DMS 273 treated with DMSO at 0.1 percent for 48 hours (cell line): ENCODE measurements around the gene SULT2A1.
A peak's percentile ranks its signal among the peaks of the same experiment; 100 is the strongest.
"Not testable (repeated sequence)": the region's sequence is repeated elsewhere in the genome, so short reads cannot be mapped to it uniquely, and the experiment has no call there.

ENCODE experiments used
- DNase-seq: peaks from one replicate; lab custom pipeline; 2025; lab: John Stamatoyannopoulos, UW

The SULT2A1 gene

GRCh38 chr19:47886010-47886559 lies at the start of gene SULT2A1:
Gene SULT2A1 (minus strand): TSS chr19:47886315. CDS start chr19:47886257, 58 bp downstream.
- DNase-seq: no peak

DNA sequence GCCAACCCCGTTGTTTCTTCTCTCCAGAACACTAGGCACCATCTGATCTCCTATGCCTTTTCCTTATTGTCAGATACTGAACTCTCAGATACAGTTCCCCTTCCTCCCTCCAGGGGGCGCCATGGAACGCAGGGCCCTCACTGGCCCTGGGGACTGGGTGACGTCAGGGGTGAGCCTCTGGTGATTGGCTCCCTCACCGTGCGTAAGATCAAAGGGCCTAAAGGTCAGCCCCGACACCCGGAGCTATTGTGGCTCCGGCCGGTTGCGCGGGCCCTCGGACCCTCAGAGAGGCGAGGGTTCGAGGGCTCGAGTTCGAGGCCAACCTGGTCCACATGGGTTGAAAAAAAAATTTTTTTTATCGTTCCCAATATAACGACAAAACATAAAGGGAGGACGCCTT lies 42.5 kb upstream of the SULT2A1 start:
- DNase-seq: not testable (repeated sequence)

DNA sequence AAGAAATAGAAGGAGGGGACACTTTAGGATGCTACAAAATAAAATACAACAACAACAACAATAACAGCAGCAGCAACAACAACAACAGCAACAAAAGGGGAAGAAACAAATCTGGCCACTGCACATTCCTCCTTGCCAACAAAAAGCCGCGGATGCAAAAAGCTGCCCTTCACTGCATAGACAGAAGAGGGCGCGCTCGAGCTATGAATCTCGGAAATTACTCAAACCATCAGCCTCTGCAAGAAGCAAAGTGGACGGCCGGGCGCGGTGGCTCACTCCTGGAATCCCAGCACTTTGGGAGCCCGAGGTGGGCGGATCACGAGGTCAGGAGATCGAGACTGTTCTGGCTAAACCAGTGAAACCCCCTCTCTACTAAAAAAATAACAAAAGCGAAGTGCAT lies 34.0 kb upstream of the SULT2A1 start:
- not testable (repeated sequence) for DNase-seq

GRCh38 chr19:47910191-47910590 lies 24.1 kb upstream of the SULT2A1 start:
- DNase-seq: not testable (repeated sequence)

GRCh38 chr19:47909350-47909749 lies 23.2 kb upstream of the SULT2A1 start:
- DNase-seq: not testable (repeated sequence)

GRCh38 chr19:47901370-47901769 lies 15.3 kb upstream of the SULT2A1 start:
- no peak for DNase-seq

GRCh38 chr19:47899335-47899734 lies 13.2 kb upstream of the SULT2A1 start:
- DNase-seq: no peak

GRCh38 chr19:47897861-47898260 lies 11.7 kb upstream of the SULT2A1 start:
- no peak for DNase-seq

DNA sequence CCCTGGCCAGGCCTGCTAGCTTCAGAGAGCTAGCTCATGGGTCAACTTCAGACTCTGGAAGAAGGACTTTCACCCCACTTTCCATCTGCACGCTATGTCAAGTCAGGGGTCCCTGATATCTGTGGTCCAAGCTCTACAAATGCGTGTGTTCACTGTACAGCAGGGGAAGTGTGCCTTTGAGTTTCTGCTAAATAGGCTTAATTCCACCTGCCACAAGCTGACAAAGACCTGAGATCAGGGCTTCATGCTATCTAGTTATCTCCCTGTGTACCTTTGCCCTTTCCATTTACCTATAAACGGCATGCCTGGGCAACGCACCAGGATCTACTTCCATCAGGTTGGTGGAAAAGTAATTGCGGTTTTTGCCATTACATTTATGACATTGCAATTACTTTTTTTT lies 10.7 kb upstream of the SULT2A1 start:
- no peak for DNase-seq

DNA sequence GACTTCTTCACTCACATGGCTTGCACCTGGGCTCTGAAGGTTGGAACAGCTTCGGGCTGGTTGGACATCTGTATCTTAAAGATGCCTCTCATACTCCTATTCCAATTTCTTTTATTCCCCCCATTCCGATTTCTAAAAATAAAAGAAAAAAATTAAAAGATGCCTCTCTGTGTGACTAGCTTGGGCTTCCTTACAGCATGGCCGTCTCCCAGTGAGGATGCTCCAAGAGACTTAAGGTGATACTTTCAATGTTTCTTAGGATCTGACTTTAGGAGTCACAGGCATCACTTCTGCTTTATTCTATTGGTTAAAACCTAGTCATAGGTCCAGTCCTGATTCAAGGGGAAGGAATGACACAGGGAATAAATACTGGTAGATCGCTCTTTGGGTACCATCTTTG lies 9.9 kb upstream of the SULT2A1 start:
- DNase-seq: no peak

DNA sequence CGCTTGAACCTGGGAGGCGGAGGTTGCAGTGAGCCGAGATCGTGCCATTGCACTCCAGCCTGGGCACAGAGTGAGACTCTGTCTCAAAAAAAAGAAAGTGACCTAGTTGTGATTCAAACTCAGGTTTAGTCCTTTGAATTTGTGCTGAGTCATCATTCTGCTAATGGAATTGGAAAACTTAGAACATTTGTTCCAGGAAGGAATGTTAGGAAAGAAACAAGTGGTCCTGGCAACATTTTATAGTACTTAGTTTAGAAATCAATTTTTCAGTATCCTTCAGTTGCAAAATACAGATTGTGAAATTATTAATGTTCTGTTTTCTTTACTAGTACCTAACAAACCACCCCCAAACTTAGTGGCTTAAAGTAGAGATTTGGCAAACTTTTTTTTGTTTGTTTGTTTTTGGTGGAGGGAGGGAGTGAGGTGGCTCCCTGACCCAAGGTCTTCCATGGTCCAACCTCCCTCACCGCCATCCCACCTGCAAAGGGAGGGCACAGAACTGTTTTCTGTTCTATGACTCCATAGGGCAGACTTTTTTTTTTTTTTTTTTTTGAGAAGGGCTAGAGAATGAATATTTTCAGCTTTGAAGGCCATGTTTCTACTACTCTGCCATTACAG lies 9.2 kb upstream of the SULT2A1 start:
- no peak for DNase-seq

GRCh38 chr19:47891923-47892666 lies 6.0 kb upstream of the SULT2A1 start:
- no peak for DNase-seq

GRCh38 chr19:47891622-47891922 lies 5.5 kb upstream of the SULT2A1 start:
- no peak for DNase-seq

- DNase-seq: no peak
Observed at GRCh38 chr19:47890865-47891621, 4.9 kb upstream of the SULT2A1 start.

DNA sequence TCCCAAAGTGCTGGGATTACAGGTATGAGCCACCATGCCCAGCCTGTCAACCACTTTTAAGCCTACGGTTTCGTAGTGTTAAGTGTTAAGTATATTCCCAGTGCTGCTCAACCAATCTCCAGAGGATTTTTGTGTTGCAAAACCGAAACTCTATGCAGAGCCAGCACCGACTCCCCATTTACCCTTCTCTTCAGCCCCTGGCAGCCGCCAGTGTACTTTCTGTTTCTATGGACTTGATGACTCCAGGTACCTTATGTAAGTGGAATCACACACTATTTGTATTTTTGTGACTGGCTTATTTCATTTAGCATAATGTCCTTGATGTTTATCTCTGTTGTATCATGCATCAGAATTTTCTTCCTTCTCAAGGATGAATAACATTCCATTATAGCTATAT lies 1.1 kb downstream of the SULT2A1 start:
- DNase-seq: no peak

- no peak for DNase-seq
Observed at GRCh38 chr19:47882890-47883289, 3.2 kb downstream of the SULT2A1 start.

GRCh38 chr19:47881757-47882156 lies 4.4 kb downstream of the SULT2A1 start:
- no peak for DNase-seq

DNA sequence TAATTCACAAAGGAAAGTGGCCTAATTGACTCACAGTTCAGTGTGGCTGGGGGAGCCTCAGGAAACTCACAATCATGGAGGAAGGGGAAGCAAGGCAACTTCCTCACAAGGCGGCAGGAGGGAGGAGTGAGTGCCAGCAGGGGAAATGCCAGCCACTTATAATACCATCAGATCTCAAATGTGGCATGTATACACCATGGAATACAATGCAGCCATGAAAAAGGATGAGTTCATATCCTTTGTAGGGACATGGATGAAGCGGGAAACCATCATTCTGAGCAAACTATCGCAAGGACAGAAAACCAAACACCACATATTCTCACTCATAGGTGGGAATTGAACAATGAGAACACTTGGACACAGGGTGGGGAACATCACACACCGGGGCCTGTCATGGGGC lies 6.7 kb downstream of the SULT2A1 start:
- DNase-seq: not testable (repeated sequence)

GRCh38 chr19:47878906-47879305 lies 7.2 kb downstream of the SULT2A1 start:
- no peak for DNase-seq

DNA sequence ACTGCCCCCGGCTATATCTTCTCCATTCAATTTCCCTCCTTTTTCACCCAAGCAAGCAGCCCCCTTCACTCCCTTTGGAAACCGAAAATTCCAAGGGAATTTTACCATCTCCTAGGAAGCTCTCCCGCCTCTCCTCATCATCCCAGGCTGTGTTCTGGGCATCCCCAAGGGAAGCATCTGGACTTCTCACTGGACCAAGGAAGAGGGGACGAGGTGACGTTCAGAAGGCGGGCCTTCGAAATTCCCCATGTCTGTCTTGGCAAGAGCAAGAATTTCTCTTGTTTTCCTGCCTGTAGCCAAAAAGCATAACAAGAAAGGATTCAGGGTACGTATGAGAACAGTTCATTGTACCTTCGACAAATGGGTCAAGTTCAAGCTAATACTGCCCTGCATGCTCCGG lies 20.9 kb downstream of the SULT2A1 start:
- DNase-seq: no peak

- DNase-seq: peak; percentile 9
Observed at GRCh38 chr19:47863514-47863936, 22.6 kb downstream of the SULT2A1 start.

GRCh38 chr19:47861630-47862029 lies 24.5 kb downstream of the SULT2A1 start:
- no peak for DNase-seq
